ENCODE measurements around the gene POU4F2.

Gene POU4F2

GRCh38 chr4:146638786-146639505 lies at the start of gene POU4F2:
POU4F2 (plus strand) TSS chr4:146638893; CDS start chr4:146639141, 248 bp downstream.
- in situ Hi-C loops (cut with MboI; ENCODE audit: low pct_unique_long_range_greater_than_20kb, low sequenced_read_pairs, unreplicated experiment) = no loop called here
- TF ChIP-seq CTCF (IDR thresholded peaks at IDR 0.05; ENCODE audit: extremely low read depth, insufficient read depth, missing control alignments) = no peak
- DNase-seq (ENCODE audit: low spot score) = peak; percentile 51

- in situ Hi-C loops (cut with MboI; ENCODE audit: low pct_unique_long_range_greater_than_20kb, low sequenced_read_pairs, unreplicated experiment) = no loop called here
- DNase-seq (ENCODE audit: low spot score) = no peak
- TF ChIP-seq CTCF (IDR thresholded peaks at IDR 0.05; ENCODE audit: extremely low read depth, insufficient read depth, missing control alignments) = no peak
Observed at GRCh38 chr4:146590801-146591200, 47.9 kb upstream of the POU4F2 start.

GRCh38 chr4:146592019-146592418 lies 46.7 kb upstream of the POU4F2 start:
- in situ Hi-C loops (cut with MboI; ENCODE audit: low pct_unique_long_range_greater_than_20kb, low sequenced_read_pairs, unreplicated experiment) = no loop called here
- TF ChIP-seq CTCF (IDR thresholded peaks at IDR 0.05; ENCODE audit: extremely low read depth, insufficient read depth, missing control alignments) = no peak
- DNase-seq (ENCODE audit: low spot score) = no peak

GRCh38 chr4:146632770-146633470 lies 5.8 kb upstream of the POU4F2 start:
- no peak for TF ChIP-seq CTCF (IDR thresholded peaks at IDR 0.05; ENCODE audit: extremely low read depth, insufficient read depth, missing control alignments)
- in situ Hi-C loops (cut with MboI; ENCODE audit: low pct_unique_long_range_greater_than_20kb, low sequenced_read_pairs, unreplicated experiment) = no loop called here
- no peak for DNase-seq (ENCODE audit: low spot score)

GRCh38 chr4:146633471-146633800 lies 5.3 kb upstream of the POU4F2 start:
- in situ Hi-C loops (cut with MboI; ENCODE audit: low pct_unique_long_range_greater_than_20kb, low sequenced_read_pairs, unreplicated experiment) = no loop called here
- no peak for TF ChIP-seq CTCF (IDR thresholded peaks at IDR 0.05; ENCODE audit: extremely low read depth, insufficient read depth, missing control alignments)
- no peak for DNase-seq (ENCODE audit: low spot score)

- no peak for TF ChIP-seq CTCF (IDR thresholded peaks at IDR 0.05; ENCODE audit: extremely low read depth, insufficient read depth, missing control alignments)
- no peak for DNase-seq (ENCODE audit: low spot score)
- in situ Hi-C loops (cut with MboI; ENCODE audit: low pct_unique_long_range_greater_than_20kb, low sequenced_read_pairs, unreplicated experiment) = no loop called here
Observed at GRCh38 chr4:146634825-146635224, 3.9 kb upstream of the POU4F2 start.

All from GM13977 (cell line).